K562 (cell line): ENCODE measurements around the gene CELA3B. TPM values are rescaled to one million over a fixed set of nuclear protein-coding genes. Genes with fewer than 3 reads are reported as not detected.

ENCODE experiments used
- CBFA2T3 ChIP-seq: fragments of 450-650 bp; IDR thresholded peaks from 2 replicates; pipeline ENCODE4 v1.6.1; 2017
- CBX5 ChIP-seq: IDR thresholded peaks from 2 replicates; pipeline ENCODE4 v1.6.1; 2014; ENCODE audit warnings: low read depth, borderline replicate concordance
- ELF2 ChIP-seq: fragments of 250-450 bp; sonication (Bioruptor Pico); IDR thresholded peaks from 2 replicates; pipeline ENCODE4 v1.5.0; 2021; ENCODE audit warnings: mild to moderate bottlenecking
- GABPB2 ChIP-seq: fragments of 250-450 bp; sonication (Bioruptor Pico); conservative IDR thresholded peaks from 2 replicates; pipeline ENCODE4 v1.5.1; 2021; ENCODE audit warnings: mild to moderate bottlenecking
- GATA2 ChIP-seq: sonication (generic); formaldehyde crosslinking; IDR thresholded peaks from 2 replicates; pipeline ENCODE4 v1.4.0; 2020; ENCODE audit warnings: mild to moderate bottlenecking, missing genetic modification reagents
- POLR2H ChIP-seq: IDR thresholded peaks from 2 replicates; pipeline ENCODE4 v1.6.1; 2016; ENCODE audit warnings: missing genetic modification characterization, low read depth, mild to moderate bottlenecking, control low read depth, missing compliant biosample characterization, moderate library complexity
- TSC22D4 ChIP-seq: fragments of 450-650 bp; IDR thresholded peaks from 2 replicates; pipeline ENCODE4 v1.6.1; 2016; ENCODE audit warnings: missing genetic modification characterization, missing biosample characterization, control low read depth
- ZNF316 ChIP-seq: fragments of 450-650 bp; IDR thresholded peaks from 2 replicates; pipeline ENCODE4 v1.6.1; 2016
- polyA plus RNA-seq, 8 experiments: library from polyadenylated mRNA; depleted of rRNA in 4 of 8; stranded (reverse) in 5 of 8; unstranded in 3 of 8; fragments of >200 nt; fragmentation: Nextera tagmentation in 2 of 8; fragmentation: Illumina TruSeq in 1 of 8; extraction: Ambion mirVana in 2 of 8; extraction: Trizol in 1 of 8; gene quantifications; 2 replicates each; pipeline versions ENCODE4 v1.2.1 to v1.2.3, GENCODE V29; 2011 to 2014; ENCODE audit warnings: inconsistent platforms in 1 of 8, missing spikeins in 1 of 8
- total RNA-seq, 7 experiments: library from RNA; depleted of rRNA in 6 of 7; stranded (reverse); fragments of >200 nt in 6 of 7; fragmentation: Illumina TruSeq in 2 of 7; extraction: Trizol in 2 of 7; gene quantifications; 2 replicates each; pipeline versions ENCODE4 v1.2.1 to v1.2.3, GENCODE V29; 2011 to 2021; ENCODE audit warnings: low replicate concordance in 1 of 7
- TF ChIP-seq, protein P1 (sequence below): fragments of 450-650 bp; conservative IDR thresholded peaks from 2 replicates; pipeline ENCODE4 v1.6.1; 2016; ENCODE audit warnings: missing genetic modification characterization, low read depth, mild to moderate bottlenecking, control low read depth, missing compliant biosample characterization
- TF ChIP-seq, protein P2 (sequence below): fragments of 450-650 bp; formaldehyde crosslinking; IDR thresholded peaks from 2 replicates; pipeline ENCODE4 v1.4.0; 2020; ENCODE audit warnings: mild to moderate bottlenecking, moderate library complexity
- TF ChIP-seq, protein P3 (sequence below), 3 experiments: fragments of 200-800 bp in 1 of 3; fragments of 250-450 bp in 1 of 3; fragments of 450-650 bp in 1 of 3; sonication (Bioruptor Pico) in 1 of 3; sonication (Bioruptor generic) in 1 of 3; formaldehyde crosslinking in 1 of 3; IDR thresholded peaks; 2 replicates each; pipeline versions ENCODE4 v1.6.1 to v1.8.0; 2016 to 2022; ENCODE audit warnings: mild to moderate bottlenecking in 2 of 3, missing genetic modification characterization in 2 of 3, missing compliant biosample characterization in 1 of 3, moderate library complexity in 1 of 3

CELA3B gene
- total and polyA plus RNA-seq, 9 of the 15 experiments (the other 6 are each of a cell fraction or from before 2014, with no cell fraction given) = 3.1 TPM; not detected in 8

DNA sequence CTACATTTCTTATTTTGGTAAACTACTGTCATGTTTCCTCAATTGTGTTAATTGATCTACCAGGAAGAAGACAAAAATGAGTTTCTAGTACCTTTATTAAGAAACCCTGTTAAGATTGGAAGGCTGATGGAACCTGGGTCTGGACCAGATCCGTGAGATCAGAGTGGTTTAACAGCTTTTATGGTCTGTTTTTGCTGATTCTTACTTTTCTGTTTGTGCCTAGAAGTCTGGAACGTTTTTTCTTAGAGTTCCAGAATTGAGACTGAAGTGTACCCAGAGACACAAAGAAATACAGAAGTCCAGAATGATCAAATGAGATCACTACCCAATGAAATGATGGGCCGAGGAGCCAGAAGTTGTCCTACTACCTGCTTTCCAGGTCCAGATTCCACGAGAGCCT lies 53.2 kb downstream of the CELA3B start (continued):
- TF ChIP-seq GABPB2 (CRISPR knock-in tag) (no peak), GATA2 (CRISPR knock-in tag) (no peak), CBFA2T3 (no peak), TSC22D4 (tag) (no peak), POLR2H (no peak), CBX5 (no peak), ZNF316 (peak; percentile 77), ELF2 (no peak)
- TF ChIP-seq, protein P1, sequence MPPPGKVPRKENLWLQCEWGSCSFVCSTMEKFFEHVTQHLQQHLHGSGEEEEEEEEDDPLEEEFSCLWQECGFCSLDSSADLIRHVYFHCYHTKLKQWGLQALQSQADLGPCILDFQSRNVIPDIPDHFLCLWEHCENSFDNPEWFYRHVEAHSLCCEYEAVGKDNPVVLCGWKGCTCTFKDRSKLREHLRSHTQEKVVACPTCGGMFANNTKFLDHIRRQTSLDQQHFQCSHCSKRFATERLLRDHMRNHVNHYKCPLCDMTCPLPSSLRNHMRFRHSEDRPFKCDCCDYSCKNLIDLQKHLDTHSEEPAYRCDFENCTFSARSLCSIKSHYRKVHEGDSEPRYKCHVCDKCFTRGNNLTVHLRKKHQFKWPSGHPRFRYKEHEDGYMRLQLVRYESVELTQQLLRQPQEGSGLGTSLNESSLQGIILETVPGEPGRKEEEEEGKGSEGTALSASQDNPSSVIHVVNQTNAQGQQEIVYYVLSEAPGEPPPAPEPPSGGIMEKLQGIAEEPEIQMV (tag) = no peak
- TF ChIP-seq, protein P2, sequence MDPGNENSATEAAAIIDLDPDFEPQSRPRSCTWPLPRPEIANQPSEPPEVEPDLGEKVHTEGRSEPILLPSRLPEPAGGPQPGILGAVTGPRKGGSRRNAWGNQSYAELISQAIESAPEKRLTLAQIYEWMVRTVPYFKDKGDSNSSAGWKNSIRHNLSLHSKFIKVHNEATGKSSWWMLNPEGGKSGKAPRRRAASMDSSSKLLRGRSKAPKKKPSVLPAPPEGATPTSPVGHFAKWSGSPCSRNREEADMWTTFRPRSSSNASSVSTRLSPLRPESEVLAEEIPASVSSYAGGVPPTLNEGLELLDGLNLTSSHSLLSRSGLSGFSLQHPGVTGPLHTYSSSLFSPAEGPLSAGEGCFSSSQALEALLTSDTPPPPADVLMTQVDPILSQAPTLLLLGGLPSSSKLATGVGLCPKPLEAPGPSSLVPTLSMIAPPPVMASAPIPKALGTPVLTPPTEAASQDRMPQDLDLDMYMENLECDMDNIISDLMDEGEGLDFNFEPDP (CRISPR knock-in tag) = no peak
- TF ChIP-seq, protein P3, sequence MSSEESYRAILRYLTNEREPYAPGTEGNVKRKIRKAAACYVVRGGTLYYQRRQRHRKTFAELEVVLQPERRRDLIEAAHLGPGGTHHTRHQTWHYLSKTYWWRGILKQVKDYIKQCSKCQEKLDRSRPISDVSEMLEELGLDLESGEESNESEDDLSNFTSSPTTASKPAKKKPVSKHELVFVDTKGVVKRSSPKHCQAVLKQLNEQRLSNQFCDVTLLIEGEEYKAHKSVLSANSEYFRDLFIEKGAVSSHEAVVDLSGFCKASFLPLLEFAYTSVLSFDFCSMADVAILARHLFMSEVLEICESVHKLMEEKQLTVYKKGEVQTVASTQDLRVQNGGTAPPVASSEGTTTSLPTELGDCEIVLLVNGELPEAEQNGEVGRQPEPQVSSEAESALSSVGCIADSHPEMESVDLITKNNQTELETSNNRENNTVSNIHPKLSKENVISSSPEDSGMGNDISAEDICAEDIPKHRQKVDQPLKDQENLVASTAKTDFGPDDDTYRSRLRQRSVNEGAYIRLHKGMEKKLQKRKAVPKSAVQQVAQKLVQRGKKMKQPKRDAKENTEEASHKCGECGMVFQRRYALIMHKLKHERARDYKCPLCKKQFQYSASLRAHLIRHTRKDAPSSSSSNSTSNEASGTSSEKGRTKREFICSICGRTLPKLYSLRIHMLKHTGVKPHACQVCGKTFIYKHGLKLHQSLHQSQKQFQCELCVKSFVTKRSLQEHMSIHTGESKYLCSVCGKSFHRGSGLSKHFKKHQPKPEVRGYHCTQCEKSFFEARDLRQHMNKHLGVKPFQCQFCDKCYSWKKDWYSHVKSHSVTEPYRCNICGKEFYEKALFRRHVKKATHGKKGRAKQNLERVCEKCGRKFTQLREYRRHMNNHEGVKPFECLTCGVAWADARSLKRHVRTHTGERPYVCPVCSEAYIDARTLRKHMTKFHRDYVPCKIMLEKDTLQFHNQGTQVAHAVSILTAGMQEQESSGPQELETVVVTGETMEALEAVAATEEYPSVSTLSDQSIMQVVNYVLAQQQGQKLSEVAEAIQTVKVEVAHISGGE (CRISPR knock-in tag; IDR thresholded peaks at IDR 0.05) = no peak
- TF ChIP-seq, all 486 proteins: peak for 4
